IMR-90 (cell line): ENCODE data around the gene COX14. TPM values are rescaled to one million over a fixed set of nuclear protein-coding genes. Genes with fewer than 3 reads are reported as not detected.

ENCODE experiments used
- ATAC-seq: fragments of 200-7000 bp; cut with Tn5 transposase; 2 replicates; pipeline ENCODE4 v1.9.1; 2020; ENCODE audit warnings: low read depth, mild to moderate bottlenecking, moderate library complexity
- BruUV-seq: library from RNA; stranded (reverse); fragments of 400-500 nt; replicated peaks from 2 replicates; lab custom pipeline; 2021; lab: Mats Ljungman, UMichigan
- CTCF ChIA-PET: fragments of 300-600 bp; formaldehyde crosslinking; extraction: SDS; loops from one replicate; lab custom pipeline; 2021; ENCODE audit warnings: antibody characterized with exemption; lab: Yijun Ruan, JAX
- POLR2A ChIA-PET: fragments of 300-600 bp; sonication (Branson Sonifier 250); formaldehyde crosslinking; loops from one replicate; lab custom pipeline; 2022; ENCODE audit warnings: antibody characterized with exemption; ENCODE audit not compliant: unreplicated experiment; lab: Charles Lee
- DNase-seq: peaks from one replicate; pipeline ENCODE4 v3.0.0; 2013
- H2AFZ ChIP-seq: replicated peaks from 2 replicates; pipeline ENCODE3; 2013; ENCODE audit warnings: low read length, mild to moderate bottlenecking; ENCODE audit not compliant: poor library complexity
- H2AK5ac ChIP-seq: 2 replicates; pipeline ENCODE4 v1.6.1; 2013; ENCODE audit warnings: low read depth, low read length, inconsistent platforms
- H2AK9ac ChIP-seq: replicated peaks from 2 replicates; pipeline ENCODE3; 2013; ENCODE audit warnings: mild to moderate bottlenecking, low read depth, low read length, moderate library complexity; ENCODE audit not compliant: poor library complexity
- H2BK120ac ChIP-seq: 2 replicates; pipeline ENCODE4 v1.6.1; 2013; ENCODE audit warnings: low read depth, low read length, inconsistent platforms
- H2BK15ac ChIP-seq: 3 replicates; pipeline ENCODE4 v1.6.1; 2013; ENCODE audit warnings: low read depth, low read length, inconsistent platforms
- H2BK20ac ChIP-seq: 2 replicates; pipeline ENCODE4 v1.6.1; 2013; ENCODE audit warnings: low read depth, mild to moderate bottlenecking, inconsistent platforms, low read length, moderate library complexity
- H2BK5ac ChIP-seq: 2 replicates; pipeline ENCODE4 v1.6.1; 2013; ENCODE audit warnings: mild to moderate bottlenecking, low read depth, low read length, inconsistent platforms; ENCODE audit not compliant: poor library complexity, severe bottlenecking
- H3K14ac ChIP-seq: replicated peaks from 2 replicates; pipeline ENCODE4 v1.6.1; 2013; ENCODE audit warnings: low read depth, low read length, inconsistent platforms
- H3K18ac ChIP-seq: 2 replicates; pipeline ENCODE4 v1.6.1; 2013; ENCODE audit warnings: low read depth, low read length, control low read depth
- H3K23ac ChIP-seq: 2 replicates; pipeline ENCODE4 v1.6.1; 2013; ENCODE audit warnings: low read depth, low read length, inconsistent platforms
- H3K27ac ChIP-seq: 2 replicates; pipeline ENCODE4 v1.5.1; 2013; ENCODE audit warnings: mild to moderate bottlenecking, control low read depth, low read length; ENCODE audit not compliant: insufficient read depth
- H3K27me3 ChIP-seq: 2 replicates; pipeline ENCODE4 v1.6.1; 2013; ENCODE audit warnings: low read length; ENCODE audit not compliant: control insufficient read depth, insufficient read depth
- H3K36me3 ChIP-seq: 2 replicates; pipeline ENCODE4 v1.6.1; 2013; ENCODE audit warnings: low read length, mixed read lengths; ENCODE audit not compliant: control insufficient read depth, insufficient read depth
- H3K4ac ChIP-seq: 2 replicates; pipeline ENCODE4 v1.6.1; 2013; ENCODE audit warnings: low read depth, low read length, inconsistent platforms
- H3K4me1 ChIP-seq: 2 replicates; pipeline ENCODE4 v1.6.1; 2013; ENCODE audit warnings: low read length, mixed read lengths; ENCODE audit not compliant: control insufficient read depth, insufficient read depth
- H3K4me2 ChIP-seq: 2 replicates; pipeline ENCODE4 v1.6.1; 2013; ENCODE audit warnings: low read depth, mild to moderate bottlenecking, control low read depth, low read length, moderate library complexity
- H3K4me3 ChIP-seq: 2 replicates; pipeline ENCODE4 v1.5.1; 2013; ENCODE audit warnings: low read depth, mild to moderate bottlenecking, control low read depth, low read length, moderate library complexity; ENCODE audit not compliant: insufficient read depth
- H3K56ac ChIP-seq: 2 replicates; pipeline ENCODE4 v1.6.1; 2013; ENCODE audit warnings: low read length, inconsistent platforms; ENCODE audit not compliant: insufficient read depth; ENCODE audit errors: extremely low read depth
- H3K79me1 ChIP-seq, 2 experiments: 2 replicates each; pipeline ENCODE4 v1.6.1; 2013; ENCODE audit warnings: low read length in 2 of 2, inconsistent platforms in 1 of 2, low read depth in 1 of 2
- H3K9ac ChIP-seq: 2 replicates; pipeline ENCODE4 v1.6.1; 2013; ENCODE audit warnings: low read depth, low read length, control low read depth
- H3K9me1 ChIP-seq: 2 replicates; pipeline ENCODE4 v1.6.1; 2013; ENCODE audit warnings: low read length, inconsistent platforms; ENCODE audit not compliant: insufficient read depth
- H3K9me3 ChIP-seq: 2 replicates; pipeline ENCODE4 v1.6.1; 2013; ENCODE audit warnings: low read length; ENCODE audit not compliant: control insufficient read depth, insufficient read depth
- H4K20me1 ChIP-seq: 2 replicates; pipeline ENCODE4 v1.6.1; 2013; ENCODE audit warnings: low read length, inconsistent platforms; ENCODE audit not compliant: insufficient read depth
- H4K5ac ChIP-seq: 2 replicates; pipeline ENCODE4 v1.6.1; 2013; ENCODE audit warnings: mild to moderate bottlenecking, low read depth, low read length, control low read depth
- H4K8ac ChIP-seq, 2 experiments: 2 replicates each; pipeline ENCODE4 v1.6.1; 2013; ENCODE audit warnings: low read depth in 2 of 2, low read length in 2 of 2, control low read depth in 1 of 2, inconsistent platforms in 1 of 2
- H4K91ac ChIP-seq: 2 replicates; pipeline ENCODE4 v1.6.1; 2013; ENCODE audit warnings: low read depth, low read length, inconsistent platforms; ENCODE audit not compliant: insufficient read depth
- CEBPB ChIP-seq: IDR thresholded peaks from 2 replicates; pipeline ENCODE4 v1.6.1; 2012; ENCODE audit warnings: low read depth, low read length, improper control_type of control experiment
- CHD1 ChIP-seq: IDR thresholded peaks from 2 replicates; pipeline ENCODE4 v1.6.1; 2012; ENCODE audit warnings: low read depth, low read length, improper control_type of control experiment
- ELK1 ChIP-seq: fragments of 150-350 bp; IDR thresholded peaks from 2 replicates; pipeline ENCODE4 v1.6.1; 2016; ENCODE audit warnings: low read depth, mild to moderate bottlenecking, low read length, moderate library complexity, borderline replicate concordance
- MAFK ChIP-seq: IDR thresholded peaks from 2 replicates; pipeline ENCODE4 v1.6.1; 2012; ENCODE audit warnings: low read depth, low read length, improper control_type of control experiment
- MAZ ChIP-seq: IDR thresholded peaks from 2 replicates; pipeline ENCODE4 v1.6.1; 2012; ENCODE audit warnings: low read depth, mild to moderate bottlenecking, low read length, improper control_type of control experiment, moderate library complexity, borderline replicate concordance
- MXI1 ChIP-seq: IDR thresholded peaks from 2 replicates; pipeline ENCODE4 v1.6.1; 2012; ENCODE audit warnings: low read depth, mild to moderate bottlenecking, low read length, moderate library complexity, borderline replicate concordance
- POLR2A ChIP-seq: IDR thresholded peaks from 2 replicates; pipeline ENCODE4 v1.6.1; 2012; ENCODE audit warnings: mild to moderate bottlenecking, low read depth, low read length
- USF2 ChIP-seq: fragments of 150-350 bp; IDR thresholded peaks from 2 replicates; pipeline ENCODE4 v1.6.1; 2017; ENCODE audit warnings: mild to moderate bottlenecking, antibody characterized with exemption, low read length, low read depth
- whole genome bisulfite sequencing, 2 experiments: methylation state at CpG; one replicate each; pipeline versions ENCODE4 v1.1.5 to v1.1.7; 2013; ENCODE audit warnings: missing lambda C conversion rate in 2 of 2; ENCODE audit not compliant: insufficient read length in 1 of 2; ENCODE audit errors: extremely low coverage in 2 of 2; 5-methylcytosine and 5-hydroxymethylcytosine counted together
- dilution Hi-C: fragments of 300-500 bp; cut with HindIII; formaldehyde crosslinking; loops from one replicate; pipeline ENCODE4 v1.14.3; 2018; ENCODE audit warnings: low sequenced_read_pairs; ENCODE audit not compliant: unreplicated experiment
- in situ Hi-C: fragments of 300-500 bp; cut with MboI; formaldehyde crosslinking; loops from 3 replicates; pipeline ENCODE4 v1.14.3; 2019; ENCODE audit warnings: low sequenced_read_pairs, inconsistent platforms, mixed read lengths
- intact Hi-C: fragments of 100-400 bp; cut with micrococcal nuclease; formaldehyde crosslinking; loops from 2 replicates; pipeline ENCODE4 v1.10.0; 2022
- polyA plus RNA-seq, 3 experiments: library from polyadenylated mRNA; depleted of rRNA; stranded (reverse); fragments of >200 nt; gene quantifications; 2 replicates each; pipeline ENCODE4 v1.2.3, GENCODE V29; 2012; ENCODE audit warnings: low replicate concordance in 1 of 3
- total RNA-seq: library from RNA; depleted of rRNA; stranded (reverse); fragments of >200 nt; gene quantifications from 2 replicates; pipeline ENCODE4 v1.2.3, GENCODE V29; 2012

Gene COX14
- total and polyA plus RNA-seq, 2 of the 4 experiments (the other 2 are of a cell fraction): 30.8 to 81.8 TPM

GRCh38 chr12:50167049-50167828 is 55.2 kb downstream of the COX14 start, which contains the start of gene CERS5:
Gene CERS5, minus strand, starts transcription at chr12:50167369. Its CDS starts 72 bp downstream, at chr12:50167297.
- DNase-seq: peak; percentile 97
- Histone ChIP-seq H3K36me3 (no peaks in the 10 kb centered on the region), H3K56ac (peak within 1 kb of the TSS; percentile 84), H3K4me2 (peak within 1 kb of the TSS; percentile 96), H4K5ac (peak within 1 kb of the TSS; percentile 99), H2AK5ac (peak within 1 kb of the TSS; percentile 93), H2BK15ac (peak within 1 kb of the TSS; percentile 52; the same call in 1 of the 3 replicates), H3K27me3 (no peaks in the 10 kb centered on the region), H2AK9ac (peak within 1 kb of the TSS; percentile 92), H3K9ac (peak within 1 kb of the TSS; percentile 88), H3K4me3 (peak within 1 kb of the TSS; percentile 75), H4K8ac (peak within 1 kb of the TSS; percentile 90 to 94), H3K4me1 (peaks cover 5% of the 10 kb centered on the region; the same call in 1 of the 2 replicates), H3K4ac (peak within 1 kb of the TSS; percentile 98), H3K23ac (peak within 1 kb of the TSS; percentile 99), H2BK20ac (peak within 1 kb of the TSS; percentile 57; the same call in 1 of the 2 replicates), H4K20me1 (peaks cover 4% of the 10 kb centered on the region; the same call in 1 of the 2 replicates), H2BK120ac (peak within 1 kb of the TSS; percentile 78), H3K79me1 (peaks cover 0 to 35% of the 10 kb centered on the region in 2 experiments; a peak in 2 of 4 replicates), H3K18ac (peak within 1 kb of the TSS; percentile 97), H2BK5ac (peak within 1 kb of the TSS; percentile 94), H3K27ac (peak within 1 kb of the TSS; percentile 90), H2AFZ (peak within 1 kb of the TSS; percentile 98), H3K9me3 (peaks cover 7% of the 10 kb centered on the region), H4K91ac (peak within 1 kb of the TSS; percentile 98), H3K14ac (peak within 1 kb of the TSS; percentile 100), H3K9me1 (peaks cover 4% of the 10 kb centered on the region; the same call in 1 of the 2 replicates)
- no TSS peak for BruUV-seq
- ChIA-PET CTCF (interaction anchor here (0.7 to 1.5 kb wide), 2 partner anchors 9 to 56 kb away, joined by 4 to 5 read pairs; partner anchors contain the start of gene COX14), POLR2A (interaction anchor here (0.6 kb wide), 2 partner anchors 18 to 414 kb away, joined by 3 to 4 read pairs; no protein-coding TSS in a partner anchor)
- 1% methylated on average over 54 of the region's 70 CpGs; no CpG with 5 or more reads in 1 of the 2 experiments for WGBS, 2 experiments
- dilution Hi-C loops: no loop called here
- TF ChIP-seq MXI1 (peak; percentile 86), CEBPB (no peak), CHD1 (0 out of 2 replicates have a peak, but pooled peaks have one; percentile 40), USF2 (peak; percentile 32; the same call in 1 of the 2 replicates), POLR2A (peak; percentile 93), ELK1 (no peak), MAZ (peak; percentile 47; the same call in 1 of the 2 replicates), MAFK (no peak)
- peak; percentile 98 for ATAC-seq
- in situ Hi-C loops: no loop called here
- intact Hi-C loops: loop anchor here (5.0 kb wide), 1 partner anchor 80 kb away; the partner anchor contains the start of gene SMARCD1
